ENCODE data around the gene NAALADL2. TPM values are rescaled to one million over a fixed set of nuclear protein-coding genes. Genes with fewer than 3 reads are reported as not detected.

NAALADL2 gene
- total RNA-seq, 1 experiment from 2014 or later, result 12.8 TPM

- Histone ChIP-seq H3K9me3 (ENCODE audit: insufficient read depth, low read depth) (no peaks in the 10 kb centered on the region), H3K27ac (no peak overlapping the region), H3K4me3 (no peak overlapping the region), H4K20me1 (ENCODE audit: insufficient read depth) (no peaks in the 10 kb centered on the region), H3K79me2 (ENCODE audit: low read depth) (no peaks in the 10 kb centered on the region), H3K4me1 (replicated peaks; ENCODE audit: insufficient read depth) (no peaks in the 10 kb centered on the region), H3F3A (ENCODE audit: insufficient read depth, low read depth) (no peaks in the 10 kb centered on the region), H3K27me3 (ENCODE audit: insufficient read depth, low read depth) (no peaks in the 10 kb centered on the region), H3K9me2 (ENCODE audit: insufficient read depth) (0 out of 2 replicates have a peak, but pooled peaks cover 9% of the 10 kb centered on the region), H2AFZ (no peak overlapping the region), H3K4me2 (no peak overlapping the region), H3K36me3 (ENCODE audit: low read depth) (no peaks in the 10 kb centered on the region)
- DNase-seq, result no peak
- ChIA-PET POLR2A (ENCODE audit: unreplicated experiment) (interaction anchor here (0.6 kb wide), 1 partner anchor 621 kb away, joined by 3 read pairs; no protein-coding TSS in a partner anchor), CTCF (no interaction called here)
- BruUV-seq (replicated peaks), result no TSS peak
- TF ChIP-seq EZH2 (IDR thresholded peaks at IDR 0.05; ENCODE audit: low read depth) (no peak), CTCF (conservative IDR thresholded peaks at IDR 0.05) (no peak)
- intact Hi-C loops (cut with micrococcal nuclease; ENCODE audit: unreplicated experiment), result no loop called here
Observed at GRCh38 chr3:175512700-175513099, 653.6 kb downstream of the NAALADL2 start.

GRCh38 chr3:175518459-175518858 lies 659.3 kb downstream of the NAALADL2 start:
- Histone ChIP-seq H4K20me1 (ENCODE audit: insufficient read depth) (no peaks in the 10 kb centered on the region), H3K9me3 (ENCODE audit: insufficient read depth, low read depth) (no peaks in the 10 kb centered on the region), H2AFZ (no peak overlapping the region), H3K4me3 (no peak overlapping the region), H3K27me3 (ENCODE audit: insufficient read depth, low read depth) (no peaks in the 10 kb centered on the region), H3K36me3 (ENCODE audit: low read depth) (no peaks in the 10 kb centered on the region), H3F3A (ENCODE audit: insufficient read depth, low read depth) (no peaks in the 10 kb centered on the region), H3K4me2 (no peak overlapping the region), H3K9me2 (ENCODE audit: insufficient read depth) (0 out of 2 replicates have a peak, but pooled peaks cover 5% of the 10 kb centered on the region), H3K79me2 (ENCODE audit: low read depth) (no peaks in the 10 kb centered on the region), H3K27ac (no peak overlapping the region), H3K4me1 (replicated peaks; ENCODE audit: insufficient read depth) (no peaks in the 10 kb centered on the region)
- CTCF ChIA-PET, result no interaction called here
- no TSS peak for BruUV-seq (replicated peaks)
- POLR2A ChIA-PET (ENCODE audit: unreplicated experiment), result no interaction called here
- DNase-seq, result no peak
- intact Hi-C loops (cut with micrococcal nuclease; ENCODE audit: unreplicated experiment), result no loop called here
- TF ChIP-seq CTCF (conservative IDR thresholded peaks at IDR 0.05) (no peak), EZH2 (IDR thresholded peaks at IDR 0.05; ENCODE audit: low read depth) (no peak)

- Histone ChIP-seq H3K79me2 (ENCODE audit: low read depth) (no peaks in the 10 kb centered on the region), H3K27me3 (ENCODE audit: insufficient read depth, low read depth) (no peaks in the 10 kb centered on the region), H3K9me3 (ENCODE audit: insufficient read depth, low read depth) (no peaks in the 10 kb centered on the region), H4K20me1 (ENCODE audit: insufficient read depth) (no peaks in the 10 kb centered on the region), H3F3A (ENCODE audit: insufficient read depth, low read depth) (no peaks in the 10 kb centered on the region), H3K4me1 (replicated peaks; ENCODE audit: insufficient read depth) (no peaks in the 10 kb centered on the region), H3K4me3 (no peak overlapping the region), H3K9me2 (ENCODE audit: insufficient read depth) (no peaks in the 10 kb centered on the region), H3K27ac (no peak overlapping the region), H3K4me2 (no peak overlapping the region), H3K36me3 (ENCODE audit: low read depth) (no peaks in the 10 kb centered on the region), H2AFZ (peak overlapping the region; percentile 65; the same call in 1 of the 2 replicates)
- no peak for TF ChIP-seq CTCF (conservative IDR thresholded peaks at IDR 0.05)
- no peak for TF ChIP-seq EZH2 (IDR thresholded peaks at IDR 0.05; ENCODE audit: low read depth)
- intact Hi-C loops (cut with micrococcal nuclease; ENCODE audit: unreplicated experiment), result no loop called here
- ChIA-PET POLR2A (ENCODE audit: unreplicated experiment) (no interaction called here), CTCF (no interaction called here)
- DNase-seq, result no peak
- BruUV-seq (replicated peaks), result no TSS peak
Observed at GRCh38 chr3:175521406-175521805, 662.3 kb downstream of the NAALADL2 start.
